Rectal smooth muscle tissue (tissue), 1 donor: Measurements from ENCODE around the gene RASGEF1C.

Source experiments
- H3K27ac ChIP-seq: one replicate; pipeline ENCODE4 v1.7.0; 2013; ENCODE audit warnings: low read depth, low read length, inconsistent platforms
- H3K27me3 ChIP-seq: one replicate; pipeline ENCODE4 v1.7.0; 2013; ENCODE audit warnings: low read length; ENCODE audit not compliant: control insufficient read depth, insufficient read depth
- H3K36me3 ChIP-seq: one replicate; pipeline ENCODE4 v1.7.0; 2013; ENCODE audit warnings: low read length; ENCODE audit not compliant: control insufficient read depth, insufficient read depth
- H3K4me1 ChIP-seq: one replicate; pipeline ENCODE4 v1.7.0; 2013; ENCODE audit warnings: low read length; ENCODE audit not compliant: control insufficient read depth, insufficient read depth
- H3K4me3 ChIP-seq: one replicate; pipeline ENCODE4 v1.7.0; 2013; ENCODE audit warnings: low read length
- H3K9ac ChIP-seq: one replicate; pipeline ENCODE4 v1.7.0; 2013; ENCODE audit warnings: low read length

Gene RASGEF1C

DNA sequence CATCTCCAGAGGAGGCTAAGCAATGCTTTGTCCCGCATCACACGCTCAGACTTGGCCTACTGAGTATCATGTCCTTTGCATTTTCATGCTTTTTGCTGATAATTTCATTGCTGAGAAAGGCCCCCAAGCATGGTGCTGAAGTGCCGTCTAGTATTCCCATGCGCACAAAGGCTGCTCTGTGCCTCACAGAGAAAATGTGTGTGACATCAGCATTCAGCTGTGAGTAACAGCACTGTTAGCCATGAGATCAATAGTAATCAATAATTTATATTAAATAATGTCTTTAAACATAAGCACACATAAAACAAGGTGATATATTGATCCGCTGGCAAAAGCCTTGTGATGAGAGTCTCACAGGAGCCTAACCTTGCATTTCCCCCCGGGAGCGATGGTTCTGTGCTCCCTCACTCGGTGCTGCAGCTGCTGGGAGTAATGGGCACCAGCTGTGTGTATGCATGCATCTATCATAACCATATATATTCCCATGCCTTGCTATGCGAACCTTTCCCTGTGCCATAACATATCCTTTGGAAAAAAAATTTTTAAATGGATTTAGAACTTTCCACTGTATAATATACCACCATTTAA is 87.1 kb downstream of the RASGEF1C start:
- H3K4me1 ChIP-seq, result no peaks in the 10 kb centered on the region
- no peak overlapping the region for H3K27ac ChIP-seq
- H3K36me3 ChIP-seq, result no peaks in the 10 kb centered on the region
- H3K9ac ChIP-seq, result no peak overlapping the region
- no peaks in the 10 kb centered on the region for H3K27me3 ChIP-seq
- no peak overlapping the region for H3K4me3 ChIP-seq

DNA sequence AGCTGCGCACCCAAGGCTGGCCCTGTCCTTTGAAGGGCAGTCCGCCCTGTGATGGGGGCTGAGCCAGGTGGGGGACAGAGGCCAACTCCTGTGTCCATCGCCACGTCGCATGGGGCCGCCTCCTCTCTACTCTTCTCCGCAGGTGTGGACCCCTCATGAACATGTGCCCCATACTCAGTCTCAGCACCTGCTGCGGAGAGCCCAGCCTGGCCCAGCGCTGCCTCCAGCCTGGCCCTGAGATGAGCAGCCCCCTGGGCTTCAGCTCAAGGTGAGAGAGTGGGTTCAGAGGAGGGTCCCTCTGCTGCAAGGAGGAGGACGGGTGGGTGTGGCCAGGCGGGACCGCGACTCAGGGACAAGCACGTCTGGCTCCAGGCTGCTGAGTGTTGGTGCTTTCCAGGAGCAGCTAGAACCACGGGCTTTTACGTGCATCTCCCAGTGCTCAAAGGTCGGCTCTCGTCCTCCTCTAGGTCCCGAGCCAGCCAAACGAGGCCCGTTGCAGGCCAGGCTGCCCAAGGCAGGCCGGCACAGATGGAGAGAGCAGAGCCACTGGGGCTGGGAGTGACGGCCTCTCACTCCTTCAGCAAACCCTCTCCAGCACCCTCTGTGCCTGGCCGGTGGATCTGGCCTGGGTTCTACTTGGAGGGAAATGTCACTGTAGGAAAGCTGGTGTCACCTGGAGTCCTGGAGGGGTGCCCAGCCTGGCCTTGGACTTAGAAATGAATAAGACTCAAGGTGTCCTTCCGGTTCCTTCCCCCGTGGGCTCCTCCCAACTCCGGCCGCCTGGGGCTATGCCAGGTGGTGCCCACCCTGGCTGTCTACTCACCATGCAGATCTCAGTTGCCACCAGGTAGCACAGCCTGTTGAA is 88.5 kb downstream of the RASGEF1C start:
- no peaks in the 10 kb centered on the region for H3K27me3 ChIP-seq
- H3K4me3 ChIP-seq, result no peak overlapping the region
- H3K27ac ChIP-seq, result no peak overlapping the region
- H3K4me1 ChIP-seq, result no peaks in the 10 kb centered on the region
- no peaks in the 10 kb centered on the region for H3K36me3 ChIP-seq
- H3K9ac ChIP-seq, result no peak overlapping the region

DNA sequence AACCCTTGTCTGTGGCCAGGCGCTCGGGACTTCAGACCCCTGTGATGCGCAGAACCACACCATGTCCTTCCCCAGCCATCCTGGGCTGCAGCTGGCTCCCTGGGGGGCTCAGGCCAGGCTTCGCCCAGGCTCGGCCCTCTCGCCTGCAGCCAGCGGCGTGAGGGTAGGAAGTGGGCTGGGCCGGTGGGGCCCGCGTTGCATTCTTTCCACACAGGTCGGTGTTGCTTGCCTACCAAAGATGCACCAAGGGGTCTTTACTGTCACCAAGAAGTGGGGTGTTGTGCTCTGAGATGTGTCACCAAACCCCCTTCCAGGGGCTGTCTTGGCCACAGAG is 89.1 kb downstream of the RASGEF1C start:
- Histone ChIP-seq H3K4me1 (no peaks in the 10 kb centered on the region), H3K27ac (no peak overlapping the region), H3K36me3 (no peaks in the 10 kb centered on the region), H3K9ac (no peak overlapping the region), H3K27me3 (no peaks in the 10 kb centered on the region), H3K4me3 (no peak overlapping the region)

DNA sequence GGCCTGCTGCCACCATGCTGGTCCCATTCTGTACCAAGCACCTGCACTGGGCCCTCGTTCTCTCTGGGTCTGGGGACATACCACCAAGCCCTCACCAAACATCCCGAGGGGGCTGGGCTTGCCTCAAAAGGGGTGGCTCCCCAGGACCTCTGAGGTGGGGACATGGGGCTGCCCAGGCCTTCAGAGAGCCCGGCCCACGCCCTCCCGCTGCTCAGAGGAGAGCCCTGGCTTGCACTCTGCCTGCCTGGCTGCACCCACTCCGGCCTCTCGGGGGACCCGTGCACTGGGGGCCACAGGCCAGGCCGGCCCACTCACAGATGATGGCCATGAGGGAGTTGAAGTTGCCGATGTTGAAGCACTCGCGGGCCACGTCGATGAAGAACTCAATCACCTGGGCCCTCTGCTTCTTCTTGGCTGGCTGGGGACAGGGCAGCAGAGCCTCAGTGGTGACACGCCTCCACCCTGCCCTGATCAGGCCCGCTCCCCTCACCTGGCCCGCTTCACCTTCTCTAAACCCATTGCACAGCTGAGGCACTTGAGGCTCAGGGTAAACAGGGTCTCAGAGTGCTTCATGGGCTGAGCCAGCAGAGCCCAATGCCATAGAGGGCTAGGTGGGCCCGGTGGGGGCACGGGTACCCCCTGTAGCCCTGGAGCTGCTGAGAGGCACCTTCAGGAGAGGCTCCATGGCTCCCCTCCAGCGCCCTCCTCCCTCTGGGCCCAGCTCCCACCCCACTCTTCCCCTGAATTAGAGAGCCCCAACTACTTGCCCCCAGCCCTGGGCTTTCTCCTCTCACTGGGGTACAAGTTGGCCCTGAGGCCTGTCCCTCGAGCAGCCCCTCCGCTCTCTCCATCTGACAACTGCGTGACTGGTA is 89.7 kb downstream of the RASGEF1C start:
- Histone ChIP-seq H3K9ac (no peak overlapping the region), H3K36me3 (no peaks in the 10 kb centered on the region), H3K27ac (no peak overlapping the region), H3K27me3 (no peaks in the 10 kb centered on the region), H3K4me1 (no peaks in the 10 kb centered on the region), H3K4me3 (no peak overlapping the region)

DNA sequence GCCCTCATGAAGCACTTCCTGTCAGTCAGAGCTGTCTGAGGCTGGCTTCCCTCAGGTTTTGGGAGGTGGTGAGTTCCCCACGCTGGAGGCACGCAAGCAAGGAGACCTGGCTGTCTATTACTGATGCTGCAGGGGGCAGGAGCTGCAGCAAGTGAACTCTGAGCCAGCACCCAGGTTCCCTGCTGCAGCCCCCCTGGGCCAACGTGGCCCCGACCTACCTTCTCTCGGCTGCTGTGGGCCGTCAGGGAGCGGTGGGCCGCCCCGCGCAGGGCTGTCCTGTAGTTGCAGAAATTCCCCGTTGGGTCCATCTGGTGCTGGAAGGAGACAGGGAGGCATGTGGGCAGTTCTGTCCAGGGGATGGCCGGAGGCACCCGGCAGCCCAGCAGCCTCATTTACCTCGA is 90.6 kb downstream of the RASGEF1C start:
- no peak overlapping the region for H3K4me3 ChIP-seq
- no peak overlapping the region for H3K9ac ChIP-seq
- H3K27ac ChIP-seq, result no peak overlapping the region
- H3K4me1 ChIP-seq, result no peaks in the 10 kb centered on the region
- no peaks in the 10 kb centered on the region for H3K36me3 ChIP-seq
- no peaks in the 10 kb centered on the region for H3K27me3 ChIP-seq

DNA sequence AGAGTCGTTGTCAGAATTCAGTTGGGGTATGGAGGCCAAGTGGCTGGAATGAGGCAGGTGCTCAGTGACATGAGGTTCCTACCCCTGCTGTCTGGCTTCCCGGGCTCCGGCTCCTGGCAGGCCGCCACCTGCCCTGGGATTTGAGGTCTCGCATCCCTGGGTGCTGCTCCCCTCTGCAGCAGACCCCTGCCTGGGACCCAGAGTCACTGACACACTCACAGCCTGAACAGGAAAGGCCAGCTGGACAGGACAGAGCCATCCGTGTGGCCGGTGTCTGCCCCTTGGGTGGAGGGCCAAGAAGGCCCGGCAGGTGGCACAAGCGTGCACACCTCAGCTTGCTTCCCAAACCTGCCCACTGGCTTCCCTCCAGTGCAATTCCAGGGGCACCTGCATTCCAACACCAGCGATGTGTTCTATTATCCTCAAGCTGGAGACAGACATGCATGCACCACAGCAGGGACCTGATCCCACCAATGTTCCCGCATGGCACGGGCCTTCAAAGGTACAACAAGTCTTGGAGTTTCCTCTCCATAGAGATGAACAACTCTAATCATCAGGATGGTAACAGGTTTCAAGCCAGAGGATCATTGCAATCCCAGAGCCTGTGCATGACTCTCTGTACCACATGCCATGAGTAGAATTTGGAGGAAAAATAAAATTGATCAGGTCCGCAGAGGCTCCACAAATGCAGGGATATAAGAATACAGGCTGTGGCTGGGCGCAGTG is 91.8 kb downstream of the RASGEF1C start:
- no peak overlapping the region for H3K9ac ChIP-seq
- H3K27ac ChIP-seq, result no peak overlapping the region
- H3K4me1 ChIP-seq, result no peaks in the 10 kb centered on the region
- no peaks in the 10 kb centered on the region for H3K27me3 ChIP-seq
- H3K36me3 ChIP-seq, result no peaks in the 10 kb centered on the region
- H3K4me3 ChIP-seq, result no peak overlapping the region

DNA sequence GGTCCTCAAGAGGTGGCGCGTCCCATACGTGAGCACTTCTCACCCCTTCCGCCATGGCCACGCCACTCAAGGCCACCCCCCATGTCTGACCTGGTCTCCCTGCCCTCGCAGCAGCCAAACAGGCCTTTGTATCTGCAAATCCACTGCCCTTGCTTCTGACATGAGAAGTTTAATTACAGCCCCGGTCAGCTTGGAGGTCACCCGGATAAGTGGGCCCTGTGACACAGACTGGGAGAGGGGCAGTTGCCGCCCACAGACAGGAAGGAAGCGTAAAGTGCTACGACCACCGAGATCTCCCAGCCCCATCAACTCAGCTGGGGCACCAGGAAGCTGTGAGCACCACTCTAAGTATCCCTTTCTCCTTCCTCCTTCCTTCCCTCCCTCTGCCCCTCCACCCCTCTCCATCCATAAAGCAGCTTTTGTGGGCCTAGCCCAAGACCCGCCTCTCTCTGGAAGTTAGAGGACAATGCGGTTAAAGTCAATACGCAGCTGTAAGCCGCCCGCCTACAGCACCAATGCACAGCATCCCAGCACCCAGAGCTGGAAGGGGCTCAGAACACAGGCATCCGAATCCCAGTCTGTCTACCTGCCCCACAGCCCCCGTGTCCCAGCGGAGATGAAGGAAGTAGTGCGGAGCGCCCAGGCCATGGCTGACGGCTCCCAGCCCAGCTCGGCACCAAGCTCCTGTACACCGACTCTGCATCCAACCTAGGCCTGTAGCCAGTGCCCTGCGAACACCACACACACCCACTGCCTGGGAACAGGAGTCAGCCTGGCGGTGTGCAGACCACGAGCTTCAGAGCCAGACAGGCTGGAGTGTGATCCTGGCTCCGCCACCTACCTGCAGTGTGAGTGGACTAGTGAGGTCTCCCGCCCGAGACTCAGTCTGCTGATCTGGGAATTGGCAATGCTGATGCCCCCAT is 92.7 kb downstream of the RASGEF1C start:
- H3K4me1 ChIP-seq, result no peaks in the 10 kb centered on the region
- H3K36me3 ChIP-seq, result no peaks in the 10 kb centered on the region
- no peak overlapping the region for H3K27ac ChIP-seq
- H3K4me3 ChIP-seq, result no peak overlapping the region
- H3K27me3 ChIP-seq, result no peaks in the 10 kb centered on the region
- no peak overlapping the region for H3K9ac ChIP-seq

DNA sequence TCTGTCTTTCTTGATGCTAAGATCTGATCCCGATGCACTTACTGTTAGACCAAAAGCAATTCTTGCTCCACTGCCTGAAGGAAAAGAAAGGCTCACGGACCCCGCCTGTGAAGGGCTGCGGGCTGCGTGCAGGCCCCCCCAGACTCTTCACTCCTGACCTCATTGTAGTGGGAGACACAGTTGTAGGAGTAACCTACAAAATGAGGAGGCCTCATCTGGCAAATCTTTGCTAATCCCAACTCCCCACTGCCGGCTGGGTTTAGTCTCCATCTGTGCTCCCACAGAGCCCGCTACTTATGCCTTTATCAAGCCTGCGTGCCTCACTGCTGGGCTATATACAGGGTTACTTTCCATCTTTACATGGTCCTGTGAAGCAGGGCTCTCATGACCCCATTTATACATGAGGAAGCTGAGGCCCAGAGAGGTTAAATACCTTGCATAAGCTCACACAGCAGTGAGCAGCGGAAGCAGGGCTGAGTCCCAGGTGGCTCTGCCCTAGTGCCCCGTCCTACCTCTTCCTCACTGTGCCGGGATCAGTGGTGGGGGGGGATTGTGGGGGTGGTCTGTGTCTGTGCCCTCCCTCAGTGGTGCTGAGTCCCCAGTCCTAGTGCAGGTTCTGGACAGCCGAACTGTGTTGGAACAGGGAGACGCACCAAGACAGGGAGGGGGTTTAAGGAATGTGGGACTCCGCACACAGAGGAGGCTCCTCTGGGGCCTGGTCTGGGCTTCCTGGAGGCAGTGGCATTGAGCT is 93.5 kb downstream of the RASGEF1C start:
- no peaks in the 10 kb centered on the region for H3K27me3 ChIP-seq
- no peaks in the 10 kb centered on the region for H3K36me3 ChIP-seq
- no peak overlapping the region for H3K4me3 ChIP-seq
- no peaks in the 10 kb centered on the region for H3K4me1 ChIP-seq
- H3K9ac ChIP-seq, result no peak overlapping the region
- no peak overlapping the region for H3K27ac ChIP-seq

DNA sequence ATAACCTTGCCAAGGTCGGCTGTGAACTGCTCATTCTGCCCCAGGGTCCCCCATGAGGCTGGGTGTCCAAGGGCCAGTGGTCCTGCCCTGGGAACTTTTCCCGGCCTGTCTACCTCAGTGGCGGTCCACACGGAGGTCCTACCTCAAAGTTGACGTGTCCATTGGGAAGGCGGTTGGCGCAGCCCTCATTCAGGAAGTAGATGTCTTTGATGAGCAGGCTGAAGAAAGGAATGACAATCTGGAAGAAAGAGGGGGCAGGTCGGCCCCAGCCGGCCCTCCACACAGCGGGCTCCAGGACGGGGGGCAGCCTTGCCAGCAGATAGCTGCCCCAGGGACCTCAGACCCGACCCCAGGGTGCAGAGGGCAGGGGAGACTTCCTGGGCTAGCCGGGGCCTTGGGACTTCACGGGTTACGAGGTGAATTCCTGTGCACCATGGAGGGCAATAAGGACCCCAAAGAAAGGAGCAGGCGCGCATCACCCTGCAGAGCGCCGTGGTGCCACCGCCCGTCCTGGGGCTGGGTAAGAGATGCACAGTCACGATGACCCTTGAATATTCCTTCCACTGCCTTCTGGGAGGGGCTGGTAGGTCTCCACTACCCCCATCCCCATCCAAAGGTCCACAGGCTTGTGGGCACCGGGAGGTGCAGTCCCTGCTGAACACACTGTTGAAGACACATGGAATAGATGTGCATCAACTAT is 94.6 kb downstream of the RASGEF1C start:
- H3K36me3 ChIP-seq, result no peaks in the 10 kb centered on the region
- H3K4me3 ChIP-seq, result no peak overlapping the region
- no peaks in the 10 kb centered on the region for H3K27me3 ChIP-seq
- H3K27ac ChIP-seq, result no peak overlapping the region
- no peaks in the 10 kb centered on the region for H3K4me1 ChIP-seq
- no peak overlapping the region for H3K9ac ChIP-seq

DNA sequence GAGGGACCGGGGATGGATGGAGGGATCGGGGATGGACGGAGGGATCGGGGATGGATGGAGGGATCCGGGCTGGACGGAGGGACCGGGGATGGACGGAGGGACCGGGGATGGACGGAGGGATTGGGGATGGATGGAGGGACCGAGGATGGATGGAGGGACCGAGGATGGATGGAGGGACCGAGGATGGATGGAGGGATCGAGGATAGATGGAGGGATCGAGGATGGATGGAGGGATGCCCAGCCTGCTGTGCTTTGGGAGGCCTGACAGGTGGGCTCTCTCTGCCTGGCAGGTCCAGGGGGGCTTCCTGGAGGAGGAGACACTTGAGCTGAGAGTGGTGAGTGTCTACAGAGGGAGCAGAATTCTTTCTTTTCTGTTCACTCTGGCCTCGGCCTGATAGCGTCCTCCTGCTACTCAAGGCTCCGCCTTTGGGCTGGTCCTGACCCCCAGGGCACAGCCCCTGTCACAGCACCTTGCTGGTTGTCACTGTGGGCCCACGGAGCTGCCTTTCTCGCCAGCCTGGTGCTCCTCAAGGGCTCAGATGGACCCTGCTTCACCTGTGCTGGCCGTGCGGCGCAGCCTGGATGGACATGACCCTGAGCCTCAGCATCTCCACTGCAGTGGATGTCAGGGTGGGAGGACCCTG is 95.2 kb downstream of the RASGEF1C start:
- H3K9ac ChIP-seq, result no peak overlapping the region
- H3K27me3 ChIP-seq, result no peaks in the 10 kb centered on the region
- H3K4me1 ChIP-seq, result no peaks in the 10 kb centered on the region
- H3K4me3 ChIP-seq, result no peak overlapping the region
- H3K36me3 ChIP-seq, result no peaks in the 10 kb centered on the region
- no peak overlapping the region for H3K27ac ChIP-seq
